Dendritic cell treated with granulocyte-macrophage colony-stimulating factor and Interleukin-4, amounts not matched to agents 40 ng/mL and 50 ng/mL, for 4 days (primary cell): ENCODE data around the gene DHRS12.
A peak's percentile ranks its signal among the peaks of the same experiment; 100 is the strongest.

Experiments
- H3K27ac Mint-ChIP-seq: one replicate; pipeline ENCODE4 v1.8.0; 2022; ENCODE audit warnings: mild to moderate bottlenecking, mixed read lengths
- H3K27me3 Mint-ChIP-seq: one replicate; pipeline ENCODE4 v1.8.0; 2022; ENCODE audit warnings: mild to moderate bottlenecking, mixed read lengths
- H3K36me3 Mint-ChIP-seq: one replicate; pipeline ENCODE4 v1.8.0; 2022; ENCODE audit warnings: low read depth, mixed read lengths
- H3K4me1 Mint-ChIP-seq: one replicate; pipeline ENCODE4 v1.8.0; 2022; ENCODE audit warnings: low read depth, mixed read lengths
- H3K4me3 Mint-ChIP-seq: one replicate; pipeline ENCODE4 v1.8.0; 2022; ENCODE audit warnings: mild to moderate bottlenecking, moderate library complexity, mixed read lengths
- H3K9me3 Mint-ChIP-seq: one replicate; pipeline ENCODE4 v1.8.0; 2022; ENCODE audit warnings: mixed read lengths
- intact Hi-C: fragments of 100-400 bp; cut with micrococcal nuclease; formaldehyde crosslinking; loops from one replicate; pipeline ENCODE4 v1.15.0; 2022

Gene DHRS12

DNA sequence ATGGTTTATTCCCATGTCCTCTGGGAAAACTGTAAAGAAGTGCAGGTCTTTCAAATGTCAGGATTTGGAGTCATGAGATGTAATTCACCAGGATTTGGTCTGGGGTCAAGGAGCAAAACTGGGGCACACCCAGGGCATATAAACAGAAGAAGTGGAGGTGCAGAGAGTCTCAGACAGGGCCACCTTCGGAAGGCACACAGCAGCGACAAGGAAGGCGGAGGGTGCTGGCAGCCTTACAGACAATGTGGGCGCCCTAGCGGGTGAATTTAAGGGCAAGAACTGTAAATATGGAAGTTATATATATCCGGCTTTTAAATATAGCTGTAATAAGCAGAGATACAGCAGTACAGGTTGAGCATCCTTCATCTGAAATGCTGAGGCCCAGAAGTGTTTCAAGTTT lies 31.2 kb downstream of the DHRS12 start:
- peaks cover 19% of the 10 kb centered on the region for H3K27me3 Mint-ChIP-seq
- H3K27ac Mint-ChIP-seq, result no peak overlapping the region
- no peaks in the 10 kb centered on the region for H3K9me3 Mint-ChIP-seq
- intact Hi-C loops, result no loop called here
- H3K36me3 Mint-ChIP-seq, result peaks cover 17% of the 10 kb centered on the region
- H3K4me3 Mint-ChIP-seq, result no peak overlapping the region
- peaks cover 4% of the 10 kb centered on the region for H3K4me1 Mint-ChIP-seq

DNA sequence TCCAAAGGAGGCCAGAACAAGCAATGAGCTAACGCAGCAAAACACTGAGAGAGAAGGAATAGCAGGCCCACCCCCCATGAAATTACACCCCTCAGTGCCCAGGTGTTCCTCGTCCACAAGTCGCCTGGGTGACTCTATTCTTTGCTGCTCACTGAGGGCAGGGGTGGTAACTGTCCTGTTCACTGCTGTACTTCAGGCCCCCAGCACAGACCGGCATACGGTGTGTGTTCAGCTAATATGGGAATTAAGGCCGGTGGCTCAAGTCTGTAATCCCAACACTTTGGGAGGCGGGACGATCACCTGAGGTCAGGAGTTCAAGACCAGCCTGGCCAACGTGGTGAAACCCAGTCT lies 31.9 kb downstream of the DHRS12 start:
- H3K27me3 Mint-ChIP-seq, result peaks cover 14% of the 10 kb centered on the region
- intact Hi-C loops, result no loop called here
- no peak overlapping the region for H3K27ac Mint-ChIP-seq
- no peak overlapping the region for H3K4me3 Mint-ChIP-seq
- peaks cover 24% of the 10 kb centered on the region for H3K36me3 Mint-ChIP-seq
- no peaks in the 10 kb centered on the region for H3K4me1 Mint-ChIP-seq
- no peaks in the 10 kb centered on the region for H3K9me3 Mint-ChIP-seq

DNA sequence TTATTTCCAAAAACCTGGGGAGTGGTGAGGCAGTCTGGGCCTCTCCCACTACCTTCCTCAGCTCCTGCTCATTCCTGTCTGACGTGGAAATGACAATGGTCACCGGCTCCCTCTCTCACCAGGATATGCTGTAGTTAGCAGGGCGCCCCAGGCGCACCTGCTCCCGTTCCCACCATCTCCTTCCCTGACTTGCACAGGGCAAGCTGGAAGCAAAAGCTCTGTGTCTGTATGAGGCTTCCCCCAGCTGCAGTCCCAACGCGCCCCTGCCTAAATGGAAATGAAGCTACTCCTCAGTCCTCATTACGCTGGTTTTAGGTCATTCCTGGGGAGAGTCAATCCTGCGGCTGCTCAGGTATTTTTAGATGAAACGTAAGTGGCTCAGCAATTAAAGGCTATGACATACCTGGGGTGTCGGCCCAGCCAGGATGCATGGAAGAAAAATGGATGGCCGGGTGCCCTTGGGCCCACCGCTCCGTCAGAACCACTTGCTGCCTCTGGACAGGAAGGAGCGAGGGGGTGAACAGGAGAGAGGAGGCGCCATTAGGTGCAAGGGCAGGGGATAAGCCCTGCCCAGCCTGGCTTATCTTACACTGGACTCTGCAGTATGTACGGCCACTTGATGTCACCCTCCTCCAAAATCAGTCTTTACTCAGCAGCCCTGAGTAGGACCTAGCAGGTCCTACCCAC lies 32.4 kb downstream of the DHRS12 start:
- Mint-ChIP-seq H3K9me3 (no peaks in the 10 kb centered on the region), H3K36me3 (peaks cover 30% of the 10 kb centered on the region), H3K27ac (no peak overlapping the region), H3K27me3 (peaks cover 9% of the 10 kb centered on the region), H3K4me3 (no peak overlapping the region), H3K4me1 (no peaks in the 10 kb centered on the region)
- intact Hi-C loops, result no loop called here

DNA sequence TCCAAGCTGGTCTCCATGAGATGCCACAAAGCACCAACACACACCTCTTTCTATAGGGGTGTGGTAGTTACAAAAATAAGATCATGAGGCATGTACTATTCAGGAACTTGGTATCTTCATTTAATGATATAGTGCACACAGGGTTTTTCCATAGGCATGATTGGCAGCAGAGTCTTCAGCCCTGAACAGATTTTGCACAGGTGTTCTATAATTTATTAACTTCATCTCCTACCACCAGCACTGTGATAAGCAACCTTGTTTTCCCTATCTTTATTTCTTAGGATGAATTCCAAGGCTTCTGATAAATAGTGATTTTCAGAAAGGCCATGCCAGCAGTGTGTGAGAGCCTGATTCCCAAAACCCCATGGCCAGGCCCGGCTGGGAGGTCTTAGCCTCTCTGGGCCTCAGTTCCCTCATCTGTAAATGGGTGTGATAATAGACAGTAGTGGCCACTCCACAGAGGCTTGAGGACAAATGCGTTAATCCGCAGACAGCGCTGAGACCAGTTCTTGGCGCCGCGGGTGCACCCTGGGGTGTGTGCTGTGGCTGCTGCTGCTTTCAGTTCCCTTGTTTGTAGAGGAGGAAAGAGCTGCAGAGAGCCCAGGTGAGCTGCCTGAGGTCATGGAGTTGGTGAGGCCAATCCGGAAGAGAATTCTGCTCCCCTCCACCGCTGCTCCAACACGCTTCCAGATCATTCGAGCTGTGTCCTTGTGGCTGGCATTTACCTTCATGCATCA lies 33.1 kb downstream of the DHRS12 start:
- Mint-ChIP-seq H3K27me3 (peaks cover 4% of the 10 kb centered on the region), H3K9me3 (no peaks in the 10 kb centered on the region), H3K36me3 (peaks cover 37% of the 10 kb centered on the region), H3K27ac (no peak overlapping the region), H3K4me3 (no peak overlapping the region), H3K4me1 (no peaks in the 10 kb centered on the region)
- intact Hi-C loops, result no loop called here

DNA sequence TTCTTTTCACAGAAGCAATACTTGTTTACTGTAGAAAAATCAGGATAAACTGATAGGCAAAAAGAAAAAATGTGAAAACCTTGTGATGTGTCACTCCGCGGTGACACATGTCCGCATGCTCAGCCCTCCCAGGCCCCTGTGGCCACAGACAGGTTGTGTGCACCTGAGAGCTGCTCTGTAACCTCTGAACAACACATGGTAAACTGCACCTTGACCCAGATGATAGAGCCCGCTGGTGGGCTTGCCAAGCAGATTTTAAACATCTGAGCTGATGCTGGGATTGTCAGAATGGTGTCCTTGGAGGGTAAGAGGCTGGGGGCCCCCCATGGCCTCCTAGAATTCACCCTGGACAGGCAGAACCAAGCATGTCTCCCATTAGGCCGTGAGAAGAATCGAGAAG lies 33.8 kb downstream of the DHRS12 start:
- no peaks in the 10 kb centered on the region for H3K9me3 Mint-ChIP-seq
- H3K36me3 Mint-ChIP-seq, result peaks cover 44% of the 10 kb centered on the region
- no peak overlapping the region for H3K4me3 Mint-ChIP-seq
- H3K27me3 Mint-ChIP-seq, result peaks cover 4% of the 10 kb centered on the region
- H3K4me1 Mint-ChIP-seq, result no peaks in the 10 kb centered on the region
- no peak overlapping the region for H3K27ac Mint-ChIP-seq
- intact Hi-C loops, result no loop called here

DNA sequence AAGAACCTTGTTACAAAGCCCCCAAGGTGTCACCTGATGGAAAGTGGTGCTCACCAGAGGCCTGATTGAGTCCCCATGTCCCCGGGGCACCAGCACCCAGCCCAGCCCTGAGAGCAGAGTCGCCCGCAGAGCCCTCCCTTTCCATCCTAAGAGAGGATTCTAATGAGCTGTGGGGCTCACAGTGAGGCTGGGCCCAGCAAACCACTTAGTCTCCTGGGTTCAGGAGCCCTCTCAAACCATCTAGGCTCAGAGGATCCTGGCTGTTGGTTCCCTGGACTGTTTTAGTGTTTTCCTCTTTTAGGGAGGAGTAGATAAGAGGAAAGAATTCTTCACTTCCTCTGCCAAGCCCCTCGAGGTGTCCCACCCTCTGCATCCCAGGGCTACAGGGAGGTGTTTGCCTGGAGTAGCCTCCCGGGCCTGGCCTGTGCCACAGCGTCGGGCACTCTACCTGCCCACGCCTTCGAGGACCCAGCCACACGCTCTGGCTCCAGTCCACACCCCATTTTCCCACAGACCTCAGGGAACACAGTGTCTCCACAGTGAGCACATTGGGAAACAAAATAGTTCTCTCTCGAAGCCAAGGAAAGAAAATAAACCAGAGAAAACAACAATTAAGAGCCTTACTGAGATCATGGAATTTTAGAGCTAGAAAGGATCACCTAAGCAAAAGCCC lies 34.4 kb downstream of the DHRS12 start:
- no peak overlapping the region for H3K27ac Mint-ChIP-seq
- H3K4me3 Mint-ChIP-seq, result no peak overlapping the region
- H3K36me3 Mint-ChIP-seq, result peaks cover 49% of the 10 kb centered on the region

DNA sequence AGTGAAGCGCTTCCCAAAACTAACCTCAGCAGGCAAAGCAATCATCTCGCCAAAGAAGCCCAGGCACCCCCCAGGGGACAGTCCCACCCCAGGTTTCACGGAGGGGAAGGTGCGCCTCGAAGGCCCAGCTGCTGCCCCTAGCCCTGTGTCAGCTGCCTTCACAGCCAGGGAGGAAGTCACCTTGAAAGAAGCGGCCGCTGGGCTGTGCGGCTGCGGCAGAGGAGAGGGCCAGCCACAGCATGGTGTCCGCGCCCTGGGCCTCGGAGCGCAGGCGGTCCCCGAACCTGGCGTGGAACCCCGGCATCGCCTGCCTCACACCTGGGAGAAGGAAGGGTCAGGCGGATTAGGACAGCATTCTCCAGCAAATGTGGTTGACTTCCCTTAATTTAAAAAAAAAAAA lies 35.0 kb downstream of the DHRS12 start:
- no peak overlapping the region for H3K4me3 Mint-ChIP-seq
- intact Hi-C loops, result no loop called here
- H3K27me3 Mint-ChIP-seq, result peaks cover 4% of the 10 kb centered on the region
- H3K9me3 Mint-ChIP-seq, result no peaks in the 10 kb centered on the region
- no peak overlapping the region for H3K27ac Mint-ChIP-seq
- H3K4me1 Mint-ChIP-seq, result peaks cover 3% of the 10 kb centered on the region
- peaks cover 55% of the 10 kb centered on the region for H3K36me3 Mint-ChIP-seq

More for the DNA sequence above, 34.4 kb downstream of the DHRS12 start:
- no peaks in the 10 kb centered on the region for H3K9me3 Mint-ChIP-seq
- peaks cover 4% of the 10 kb centered on the region for H3K27me3 Mint-ChIP-seq
- H3K4me1 Mint-ChIP-seq, result no peaks in the 10 kb centered on the region
- intact Hi-C loops, result no loop called here

DNA sequence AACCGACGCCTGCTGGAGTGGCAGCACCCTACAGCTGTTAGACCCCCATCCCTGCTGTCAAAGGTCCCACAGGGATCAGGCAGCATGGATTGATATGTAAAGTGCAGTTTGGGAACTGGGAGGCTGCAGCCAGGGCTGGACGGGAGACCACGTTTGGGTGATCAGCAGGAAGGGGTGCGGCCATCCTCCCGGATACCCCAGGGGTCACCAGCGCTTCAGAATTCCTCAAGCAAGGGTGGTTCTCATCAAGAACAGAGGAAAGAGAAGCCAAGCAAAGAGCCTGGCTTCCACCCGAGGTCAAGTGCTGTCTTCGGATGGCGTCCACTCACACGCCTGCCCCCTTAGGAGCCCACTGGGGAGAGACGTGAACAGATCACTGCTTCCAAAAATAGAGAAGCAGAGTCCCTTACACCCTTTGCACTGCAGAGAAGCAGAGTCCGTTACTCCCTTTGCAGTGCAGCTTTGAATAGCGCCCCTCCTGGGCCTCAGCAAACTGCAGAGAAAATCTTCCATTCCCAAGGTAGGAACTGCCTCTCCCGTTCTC lies 35.5 kb downstream of the DHRS12 start:
- intact Hi-C loops, result no loop called here
- Mint-ChIP-seq H3K4me3 (no peak overlapping the region), H3K27me3 (peaks cover 2% of the 10 kb centered on the region), H3K36me3 (peaks cover 59% of the 10 kb centered on the region), H3K27ac (no peak overlapping the region), H3K4me1 (peaks cover 4% of the 10 kb centered on the region), H3K9me3 (no peaks in the 10 kb centered on the region)

DNA sequence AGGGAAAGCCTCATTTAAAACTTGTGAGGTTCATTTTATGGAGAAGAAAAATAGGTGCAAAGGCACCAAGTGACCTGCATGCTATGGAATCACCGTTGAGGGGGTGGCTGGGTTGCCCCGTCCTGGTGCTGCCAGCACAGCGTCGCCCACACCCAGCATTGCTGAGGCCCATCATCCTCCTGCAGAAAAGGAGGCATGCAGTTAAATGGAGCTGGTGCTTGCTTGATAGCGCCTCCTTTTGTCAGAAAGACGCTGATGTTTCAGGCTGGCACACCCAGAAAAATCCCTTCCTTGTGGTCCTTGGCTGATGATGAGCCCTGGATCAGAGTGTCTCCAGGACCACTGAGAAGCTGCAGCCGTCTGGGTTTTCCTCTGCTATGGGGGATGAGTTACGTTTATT lies 36.9 kb downstream of the DHRS12 start:
- peaks cover 9% of the 10 kb centered on the region for H3K4me1 Mint-ChIP-seq
- peaks cover 72% of the 10 kb centered on the region for H3K36me3 Mint-ChIP-seq
- intact Hi-C loops, result no loop called here
- no peaks in the 10 kb centered on the region for H3K9me3 Mint-ChIP-seq
- H3K4me3 Mint-ChIP-seq, result no peak overlapping the region
- no peak overlapping the region for H3K27ac Mint-ChIP-seq
- peaks cover 2% of the 10 kb centered on the region for H3K27me3 Mint-ChIP-seq

DNA sequence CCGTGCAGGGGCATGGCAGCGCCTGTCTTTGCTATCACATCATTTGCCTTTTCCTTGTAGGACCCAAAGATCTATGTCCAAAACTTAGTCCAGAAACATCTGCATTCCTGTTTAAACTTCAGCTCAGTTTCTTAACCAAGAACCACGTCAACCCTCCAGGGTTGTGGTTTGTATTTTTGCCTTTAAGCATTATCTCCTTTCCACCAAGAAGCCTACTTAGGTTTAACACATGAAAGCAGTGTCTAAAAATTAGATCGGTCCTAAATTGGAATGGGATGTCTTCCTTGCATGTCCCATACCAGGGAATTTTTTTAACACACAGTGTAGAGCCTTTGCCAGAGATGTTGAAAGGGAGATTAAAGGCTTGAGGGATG lies 38.8 kb downstream of the DHRS12 start:
- intact Hi-C loops, result no loop called here
- H3K36me3 Mint-ChIP-seq, result peaks cover 92% of the 10 kb centered on the region

DNA sequence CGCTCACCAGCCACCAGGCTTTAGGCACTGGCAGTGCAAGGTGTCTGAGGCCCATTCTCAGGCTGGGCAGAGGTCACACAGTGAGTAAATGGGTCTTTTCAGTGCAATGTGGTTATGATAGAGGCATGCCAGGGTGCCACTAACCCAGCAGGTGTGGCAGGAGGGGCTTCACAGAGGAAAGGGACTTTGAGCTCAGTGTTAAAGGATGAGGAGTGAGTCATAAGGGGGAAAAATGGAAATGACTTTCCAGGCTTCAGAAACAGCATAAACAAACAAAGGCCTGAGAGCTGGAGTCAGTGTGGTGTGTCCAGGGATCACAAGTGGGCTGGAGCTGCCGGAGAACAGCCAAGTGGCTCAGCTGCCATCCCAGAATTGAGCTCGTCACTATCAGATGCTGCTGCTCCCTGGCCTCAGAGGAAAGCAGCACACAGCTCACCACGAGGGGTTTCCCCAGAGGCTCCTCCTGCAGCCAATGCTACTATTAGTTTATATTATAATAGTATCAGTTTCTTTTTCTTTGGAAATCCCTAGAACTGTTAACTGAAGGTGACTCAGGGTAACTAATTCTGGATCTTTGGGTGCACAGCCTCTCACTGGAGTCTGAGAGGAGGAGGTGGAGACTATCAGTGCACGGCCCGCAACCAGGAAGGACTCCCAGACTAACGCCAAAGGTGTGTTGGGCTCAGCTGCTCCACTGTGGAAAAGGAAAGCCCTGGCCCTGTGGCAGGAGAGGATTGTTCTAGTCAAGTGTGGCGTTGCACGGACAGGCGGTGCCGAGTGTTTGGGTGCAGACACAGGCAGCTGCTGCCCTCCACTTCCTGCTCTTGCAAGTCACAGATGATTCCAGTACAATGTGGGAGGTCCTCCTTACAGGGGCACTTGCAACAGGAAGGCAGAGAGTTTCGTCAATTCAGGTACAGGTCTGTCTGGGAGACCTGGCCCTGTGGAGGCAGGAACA lies 39.5 kb downstream of the DHRS12 start:
- intact Hi-C loops, result no loop called here
- Mint-ChIP-seq H3K9me3 (no peaks in the 10 kb centered on the region), H3K27ac (peak overlapping the region; percentile 51), H3K36me3 (peaks cover 95% of the 10 kb centered on the region), H3K4me3 (no peak overlapping the region), H3K27me3 (no peaks in the 10 kb centered on the region), H3K4me1 (peaks cover 9% of the 10 kb centered on the region)

More for the DNA sequence above, 38.8 kb downstream of the DHRS12 start:
- peak overlapping the region; percentile 51 for H3K27ac Mint-ChIP-seq
- H3K9me3 Mint-ChIP-seq, result no peaks in the 10 kb centered on the region
- H3K27me3 Mint-ChIP-seq, result no peaks in the 10 kb centered on the region
- H3K4me1 Mint-ChIP-seq, result peaks cover 9% of the 10 kb centered on the region
- no peak overlapping the region for H3K4me3 Mint-ChIP-seq

DNA sequence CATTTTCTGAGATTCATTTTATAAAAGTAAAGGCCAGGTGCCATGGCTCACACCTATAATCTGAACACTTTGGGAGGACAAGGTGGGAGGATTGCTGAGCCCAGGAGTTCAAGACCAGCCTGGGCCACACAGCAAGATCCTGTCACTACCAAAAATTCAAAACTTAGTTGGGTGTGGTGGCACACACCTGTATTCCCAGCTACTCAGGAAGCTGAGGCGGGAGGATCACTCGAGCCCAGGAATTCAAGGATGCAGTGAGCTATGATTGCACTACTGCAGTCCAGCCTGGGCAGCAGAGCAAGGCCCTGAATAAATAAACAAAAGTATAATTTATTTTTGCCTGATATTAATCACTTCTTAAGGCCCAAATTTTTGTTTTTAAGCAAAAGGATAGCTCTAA lies 40.5 kb downstream of the DHRS12 start:
- H3K36me3 Mint-ChIP-seq, result peaks cover 98% of the 10 kb centered on the region
- H3K4me3 Mint-ChIP-seq, result no peak overlapping the region
- intact Hi-C loops, result no loop called here
- no peaks in the 10 kb centered on the region for H3K27me3 Mint-ChIP-seq
- no peak overlapping the region for H3K27ac Mint-ChIP-seq
- peaks cover 9% of the 10 kb centered on the region for H3K4me1 Mint-ChIP-seq
- no peaks in the 10 kb centered on the region for H3K9me3 Mint-ChIP-seq

DNA sequence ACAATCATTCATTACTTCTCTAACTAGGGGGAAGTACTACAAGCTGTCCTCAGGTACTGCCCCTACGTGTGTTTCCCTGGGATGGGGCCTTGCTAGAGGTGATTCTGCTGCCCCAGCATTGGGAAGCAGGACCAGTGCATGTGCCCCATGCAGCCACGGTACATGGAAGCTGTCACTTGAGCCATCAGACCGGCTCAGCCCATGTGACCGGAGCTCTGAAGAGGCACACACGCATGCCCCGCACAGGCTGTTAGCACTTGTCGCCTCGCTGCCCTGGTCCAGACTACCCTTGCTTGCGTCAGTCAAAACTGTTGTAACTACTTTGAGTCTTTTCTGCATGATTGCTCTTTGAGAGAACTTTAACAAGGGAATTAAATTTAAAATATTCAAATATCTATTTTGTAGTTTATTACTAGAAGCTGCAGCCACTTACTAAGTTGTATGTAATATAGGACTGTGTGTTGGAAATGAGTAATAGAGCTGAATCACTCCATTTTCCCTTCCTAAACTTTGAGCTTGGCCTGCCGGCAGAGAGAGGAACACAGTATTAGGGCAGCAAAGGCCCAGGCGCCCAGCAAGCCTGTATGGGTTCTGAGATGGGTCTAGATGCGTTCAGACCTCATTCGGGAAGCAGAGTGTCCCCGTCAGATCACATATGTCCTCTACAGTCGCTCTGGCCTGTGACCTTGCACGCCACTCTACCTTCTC lies 42.2 kb downstream of the DHRS12 start:
- Mint-ChIP-seq H3K36me3 (peaks cover 96% of the 10 kb centered on the region), H3K27ac (no peak overlapping the region), H3K4me1 (peaks cover 9% of the 10 kb centered on the region), H3K27me3 (no peaks in the 10 kb centered on the region), H3K4me3 (no peak overlapping the region), H3K9me3 (no peaks in the 10 kb centered on the region)
- intact Hi-C loops, result no loop called here
